ENCODE measurements around the gene UNC5A.
A peak's percentile ranks its signal among the peaks of the same experiment; 100 is the strongest.

Gene UNC5A

GRCh38 chr5:176821441-176821840 is 11.1 kb downstream of the UNC5A start:
- DNase-seq (ENCODE audit: low spot score): no peak

GRCh38 chr5:176822041-176822792 is 11.9 kb downstream of the UNC5A start:
- no peak for DNase-seq (ENCODE audit: low spot score)

- DNase-seq (ENCODE audit: low spot score): no peak
Observed at GRCh38 chr5:176822793-176823481, 12.6 kb downstream of the UNC5A start.

- DNase-seq (ENCODE audit: low spot score): no peak
Observed at GRCh38 chr5:176823869-176824412, 13.6 kb downstream of the UNC5A start.

- no peak for DNase-seq (ENCODE audit: low spot score)
Observed at GRCh38 chr5:176824604-176825003, 14.2 kb downstream of the UNC5A start.

- DNase-seq (ENCODE audit: low spot score): no peak
Observed at GRCh38 chr5:176825234-176825633, 14.9 kb downstream of the UNC5A start.

- no peak for DNase-seq (ENCODE audit: low spot score)
Observed at GRCh38 chr5:176825957-176826356, 15.6 kb downstream of the UNC5A start.

GRCh38 chr5:176827736-176828414 is 17.5 kb downstream of the UNC5A start:
- no peak for DNase-seq (ENCODE audit: low spot score)

- DNase-seq (ENCODE audit: low spot score): no peak
Observed at GRCh38 chr5:176829320-176829719, 19.0 kb downstream of the UNC5A start.

GRCh38 chr5:176830422-176830994 is 20.1 kb downstream of the UNC5A start:
- no peak for DNase-seq (ENCODE audit: low spot score)

- no peak for DNase-seq (ENCODE audit: low spot score)
Observed at GRCh38 chr5:176830995-176831423, 20.6 kb downstream of the UNC5A start.

- no peak for DNase-seq (ENCODE audit: low spot score)
Observed at GRCh38 chr5:176831425-176831824, 21.1 kb downstream of the UNC5A start.

- no peak for DNase-seq (ENCODE audit: low spot score)
Observed at GRCh38 chr5:176832162-176832561, 21.8 kb downstream of the UNC5A start.

GRCh38 chr5:176833286-176833685 is 22.9 kb downstream of the UNC5A start:
- no peak for DNase-seq (ENCODE audit: low spot score)

GRCh38 chr5:176835918-176836317 is 25.6 kb downstream of the UNC5A start:
- no peak for DNase-seq (ENCODE audit: low spot score)

GRCh38 chr5:176836811-176837706 is 26.7 kb downstream of the UNC5A start:
- no peak for DNase-seq (ENCODE audit: low spot score)

- DNase-seq (ENCODE audit: low spot score): peak; percentile 69
Observed at GRCh38 chr5:176837707-176838115, 27.4 kb downstream of the UNC5A start.

- DNase-seq (ENCODE audit: low spot score): no peak
Observed at GRCh38 chr5:176843673-176844072, 33.3 kb downstream of the UNC5A start.

- DNase-seq (ENCODE audit: low spot score): no peak
Observed at GRCh38 chr5:176844281-176844680, 33.9 kb downstream of the UNC5A start.

- DNase-seq (ENCODE audit: low spot score): no peak
Observed at GRCh38 chr5:176844706-176845391, 34.5 kb downstream of the UNC5A start.

- DNase-seq (ENCODE audit: low spot score): no peak
Observed at GRCh38 chr5:176845392-176845713, 35.0 kb downstream of the UNC5A start.

Measured in globus pallidus (tissue), 1 donor.